HG03432 (cell line): ENCODE results near the gene PIK3R3.

ENCODE experiments used
- ATAC-seq: cut with Tn5 transposase; IDR thresholded peaks from one replicate; pipeline ENCODE4 v1.9.1; 2021; ENCODE audit warnings: mild to moderate bottlenecking, moderate library complexity; ENCODE audit not compliant: unreplicated experiment

Gene PIK3R3

DNA sequence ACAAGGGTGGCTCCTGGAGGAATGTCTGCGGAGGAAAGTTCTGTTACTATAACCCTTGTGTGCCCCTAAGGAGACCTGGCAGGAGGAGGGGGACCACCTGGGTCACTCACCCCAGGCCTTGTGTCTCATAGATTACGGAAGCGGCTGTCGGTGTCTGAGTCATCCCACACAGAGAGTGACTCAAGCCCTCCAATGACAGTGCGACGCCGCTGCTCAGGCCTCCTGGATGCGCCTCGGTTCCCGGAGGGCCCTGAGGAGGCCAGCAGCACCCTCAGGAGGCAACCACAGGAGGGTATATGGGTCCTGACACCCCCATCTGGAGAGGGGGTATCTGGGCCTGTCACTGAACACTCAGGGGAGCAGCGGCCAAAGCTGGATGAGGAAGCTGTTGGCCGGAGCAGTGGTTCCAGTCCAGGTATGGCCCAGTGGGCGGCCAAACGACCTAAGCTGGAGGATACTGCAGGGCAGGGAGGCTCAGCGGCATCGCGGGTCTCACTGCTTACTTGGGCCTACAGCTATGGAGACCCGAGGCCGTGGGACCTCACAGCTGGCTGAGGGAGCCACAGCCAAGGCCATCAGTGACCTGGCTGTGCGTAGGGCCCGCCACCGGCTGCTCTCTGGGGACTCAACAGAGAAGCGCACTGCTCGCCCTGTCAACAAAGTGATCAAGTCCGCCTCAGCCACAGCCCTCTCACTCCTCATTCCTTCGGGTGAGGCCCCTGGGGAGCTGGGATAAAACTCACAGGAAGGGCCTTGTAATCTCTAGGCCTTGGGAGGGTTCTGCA is 101.4 kb downstream of the PIK3R3 start:
- ATAC-seq = no peak

DNA sequence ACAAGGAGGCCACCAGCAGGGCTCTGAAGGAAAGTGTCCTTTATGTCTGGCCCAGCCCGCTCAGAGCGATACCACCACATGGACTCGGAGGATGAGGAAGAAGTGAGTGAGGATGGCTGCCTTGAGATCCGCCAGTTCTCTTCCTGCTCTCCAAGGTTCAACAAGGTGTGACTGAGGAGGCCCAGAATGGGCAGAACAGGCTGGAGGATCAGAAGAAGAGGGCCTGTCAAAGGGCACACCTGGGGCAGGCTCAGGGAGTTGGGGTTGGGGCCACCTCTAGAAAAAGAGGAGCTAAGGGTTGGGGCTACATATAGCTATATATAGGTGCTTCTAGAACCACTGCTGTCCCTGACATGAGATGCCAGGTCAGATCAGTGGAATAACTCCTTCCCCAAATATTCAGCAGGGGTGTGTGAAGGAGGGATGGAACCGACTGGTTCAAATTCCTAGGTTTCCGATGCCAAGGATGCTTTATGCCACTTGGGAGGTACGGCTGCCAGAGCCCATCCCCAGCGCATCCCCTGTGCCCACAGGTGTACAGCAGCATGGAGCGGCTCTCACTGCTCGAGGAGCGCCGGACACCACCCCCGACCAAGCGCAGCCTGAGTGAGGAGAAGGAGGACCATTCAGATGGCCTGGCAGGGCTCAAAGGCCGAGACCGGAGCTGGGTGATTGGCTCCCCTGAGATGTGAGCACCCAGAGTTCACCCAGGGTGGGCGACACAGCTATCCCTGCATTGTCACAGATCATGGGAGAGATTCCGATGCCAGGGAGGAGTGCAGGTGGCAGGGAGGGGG is 102.2 kb downstream of the PIK3R3 start:
- no peak for ATAC-seq

DNA sequence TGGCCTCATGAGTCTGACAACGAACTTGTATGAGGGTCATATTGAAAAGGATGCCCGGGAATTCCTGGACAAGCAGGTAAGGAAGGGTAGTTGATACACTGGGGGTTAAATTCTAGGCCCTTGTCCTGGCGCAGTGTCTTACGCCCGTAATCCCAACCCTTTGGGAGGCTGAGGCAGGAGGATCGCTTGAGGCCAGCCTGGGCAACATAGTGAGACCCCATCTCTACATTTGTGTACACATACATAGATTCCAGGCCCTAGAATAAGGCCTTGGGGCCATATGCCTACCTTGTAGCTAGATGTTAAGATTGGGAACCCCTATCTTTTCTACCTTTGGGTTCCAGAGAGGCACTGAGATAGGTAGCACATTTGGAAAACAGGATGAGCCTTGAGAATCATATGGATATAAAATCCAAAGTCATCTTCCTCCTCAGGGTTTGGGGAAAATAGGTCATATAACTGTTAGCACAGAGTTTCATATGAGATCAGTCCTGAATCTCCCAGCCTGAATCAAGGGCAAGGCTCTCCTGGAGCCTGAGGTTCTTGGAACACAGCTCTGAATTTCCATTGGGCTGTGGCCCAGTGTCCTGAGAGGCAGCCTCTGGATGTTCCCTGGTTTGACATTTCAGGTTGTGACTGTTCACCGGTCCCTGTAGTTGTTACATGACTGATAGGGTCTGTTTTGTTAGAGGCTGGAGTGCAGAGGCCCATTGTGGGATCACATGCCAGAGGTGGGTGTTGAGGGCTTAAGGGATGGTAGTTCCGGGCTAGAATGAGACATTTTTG is 104.4 kb downstream of the PIK3R3 start:
- ATAC-seq = no peak

DNA sequence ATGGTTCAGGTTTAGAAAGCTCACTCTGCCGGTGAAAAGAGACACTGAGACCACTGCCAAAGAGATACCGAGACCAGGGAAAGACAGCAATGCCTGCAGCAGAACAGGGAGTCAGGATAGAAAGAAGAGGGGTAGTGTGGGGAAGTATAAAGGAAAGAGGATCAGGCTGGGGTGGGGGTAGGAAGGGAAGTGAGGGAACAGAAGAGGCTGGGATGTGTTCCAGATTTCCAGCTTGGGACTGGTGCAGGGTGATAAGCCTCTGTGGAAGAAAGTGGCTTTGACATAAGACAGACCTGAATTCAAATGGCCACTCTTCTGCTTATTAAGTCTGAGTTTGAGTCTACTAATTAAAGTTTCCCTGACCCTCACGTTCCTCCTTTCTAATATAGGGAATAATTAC is 105.9 kb downstream of the PIK3R3 start:
- ATAC-seq = no peak

DNA sequence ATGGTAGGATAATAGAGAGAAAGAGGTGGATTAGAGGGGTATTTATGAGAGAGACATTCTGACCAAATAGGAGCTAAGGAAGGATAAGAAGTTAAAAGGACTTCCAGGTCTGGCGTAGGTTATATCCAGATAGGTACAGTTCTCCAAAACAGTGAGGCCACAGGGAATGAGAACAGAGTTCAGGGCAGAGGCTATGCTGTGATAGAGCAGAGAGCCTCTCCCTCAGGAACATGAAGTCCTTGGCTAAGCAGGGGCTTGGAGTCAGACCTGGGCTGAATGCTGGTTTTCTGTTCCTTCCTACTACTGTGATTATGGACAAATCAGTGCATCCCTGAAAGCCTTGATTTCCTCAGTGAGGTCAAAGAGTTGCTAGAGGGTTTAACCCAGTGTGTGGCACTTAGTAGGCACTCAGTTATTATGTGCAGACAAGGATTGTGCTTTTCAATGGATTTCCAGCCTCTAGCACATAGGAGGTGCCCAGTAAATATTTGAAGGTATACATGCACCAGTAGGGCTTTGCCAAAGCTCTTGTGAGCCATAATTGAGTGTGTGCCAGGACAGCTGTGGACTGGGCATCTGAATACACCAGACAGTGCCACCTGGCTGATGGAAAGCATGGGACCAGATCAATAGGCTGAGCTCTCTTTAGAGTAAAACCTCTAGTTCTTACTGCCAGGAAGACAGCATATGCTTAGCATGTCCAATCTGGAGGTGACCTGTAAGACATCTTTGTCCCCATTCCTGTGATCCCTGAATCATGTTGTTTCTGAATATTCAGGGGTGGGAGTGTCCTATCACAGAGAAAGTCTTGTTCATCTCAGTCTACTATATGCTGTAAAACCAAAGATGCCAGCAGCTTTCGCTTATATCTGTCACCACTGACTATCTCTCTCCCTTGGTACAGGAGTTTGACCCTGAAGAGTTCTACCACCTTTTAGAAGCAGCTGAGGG is 111.1 kb downstream of the PIK3R3 start:
- no peak for ATAC-seq

DNA sequence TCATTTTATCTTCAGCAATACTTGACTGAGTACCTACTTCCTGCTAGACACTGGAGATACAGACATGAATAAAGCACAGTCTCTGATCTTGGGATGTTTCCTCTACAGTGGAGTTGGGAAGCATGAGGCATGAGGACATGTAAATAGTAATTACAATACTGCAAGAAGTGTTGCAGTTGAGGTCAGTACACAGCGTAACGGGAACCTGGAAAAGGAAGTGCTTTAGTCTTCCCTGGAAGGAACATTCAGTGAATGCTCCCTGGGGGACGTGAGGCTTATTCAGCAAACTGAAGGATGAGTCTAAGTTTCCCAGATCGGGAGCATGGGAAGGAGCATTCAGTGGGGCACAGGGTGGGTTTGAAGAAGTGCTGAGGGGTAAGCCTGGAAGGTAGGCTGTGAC is 112.4 kb downstream of the PIK3R3 start:
- no peak for ATAC-seq

DNA sequence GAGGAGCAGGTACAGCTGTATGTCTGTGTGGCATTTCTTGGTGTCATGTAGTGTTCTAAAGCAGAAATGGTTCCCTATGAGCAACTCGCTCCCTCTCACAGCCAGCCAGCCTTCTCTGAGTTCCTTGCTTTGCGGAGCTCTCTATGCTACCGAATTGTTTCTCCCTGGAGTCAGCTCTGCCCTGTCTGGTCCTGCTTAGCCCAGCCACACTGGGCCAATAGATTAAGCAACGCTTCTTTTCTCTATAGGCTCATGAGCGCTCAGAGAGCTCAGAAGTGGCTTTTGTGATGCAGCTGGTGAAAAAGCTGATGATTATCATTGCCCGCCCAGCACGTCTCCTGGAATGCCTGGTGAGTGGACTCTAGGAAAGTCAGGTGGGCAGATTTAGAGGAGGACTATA is 113.1 kb downstream of the PIK3R3 start:
- no peak for ATAC-seq

DNA sequence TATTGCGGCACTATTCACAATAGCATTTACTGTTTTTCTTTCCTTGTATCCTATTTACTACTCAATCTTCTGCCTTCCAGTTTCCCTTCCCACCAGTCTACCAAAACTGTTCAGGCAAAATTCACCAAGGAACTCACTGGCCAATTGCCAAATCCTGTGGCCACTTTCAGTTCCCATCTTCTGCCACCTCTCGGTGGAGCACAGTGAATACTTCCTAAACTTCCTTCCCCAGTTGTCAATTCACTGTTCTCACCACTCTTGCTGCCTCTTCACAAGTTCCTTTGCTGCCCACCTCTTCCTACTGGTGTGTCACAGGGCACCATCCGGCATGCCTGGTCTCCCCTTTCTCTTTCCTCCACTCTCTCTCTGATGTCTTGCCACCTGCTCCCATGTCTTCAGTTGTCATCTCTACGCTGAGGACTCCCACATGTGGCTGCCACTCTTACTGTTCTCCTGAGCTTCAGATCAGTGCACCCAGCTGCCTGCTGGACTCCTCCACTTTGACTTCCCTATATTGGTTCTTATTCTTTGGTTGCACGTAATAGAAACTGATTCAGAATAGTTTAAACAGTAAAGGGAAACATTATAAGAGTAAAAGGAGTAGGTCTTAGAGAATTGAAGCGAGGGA is 114.4 kb downstream of the PIK3R3 start:
- ATAC-seq = no peak

DNA sequence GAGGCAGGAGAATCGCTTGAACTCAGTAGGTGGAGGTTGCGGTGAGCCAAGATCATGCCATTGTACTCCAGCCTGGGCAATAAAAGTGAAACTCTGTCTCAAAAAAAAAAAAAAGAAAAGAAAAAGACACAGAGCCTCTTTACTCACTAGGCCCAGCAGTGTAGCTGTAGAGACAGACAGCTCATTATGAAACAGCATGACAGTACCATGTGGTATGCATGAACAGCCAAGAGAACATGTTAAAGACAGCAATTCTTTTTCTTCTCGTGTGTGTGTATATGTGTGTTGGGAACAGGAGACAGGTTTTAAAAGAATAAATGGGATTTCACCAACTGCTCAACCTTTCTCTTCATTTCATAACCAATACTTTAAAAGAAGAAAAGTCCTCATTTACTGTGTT is 118.8 kb downstream of the PIK3R3 start:
- ATAC-seq = no peak

DNA sequence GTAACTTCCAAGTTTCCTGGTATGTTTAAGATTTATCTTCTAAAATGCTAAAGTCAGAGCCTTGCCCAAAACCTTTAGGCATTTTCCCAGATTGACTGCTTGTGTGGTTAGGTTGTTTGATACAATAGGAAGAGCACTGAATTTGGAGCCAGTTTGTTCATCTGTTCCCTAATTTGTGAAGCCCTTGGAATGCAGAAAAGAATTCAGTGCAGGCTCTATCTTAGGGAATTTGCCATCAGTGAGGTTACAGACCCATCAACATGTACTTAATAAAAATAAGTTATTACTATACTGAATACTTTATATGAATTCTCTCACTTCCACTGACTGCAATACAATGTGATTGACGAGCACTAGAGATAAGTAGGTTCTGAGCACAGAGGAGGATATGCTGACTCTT is 120.2 kb downstream of the PIK3R3 start:
- ATAC-seq = no peak

DNA sequence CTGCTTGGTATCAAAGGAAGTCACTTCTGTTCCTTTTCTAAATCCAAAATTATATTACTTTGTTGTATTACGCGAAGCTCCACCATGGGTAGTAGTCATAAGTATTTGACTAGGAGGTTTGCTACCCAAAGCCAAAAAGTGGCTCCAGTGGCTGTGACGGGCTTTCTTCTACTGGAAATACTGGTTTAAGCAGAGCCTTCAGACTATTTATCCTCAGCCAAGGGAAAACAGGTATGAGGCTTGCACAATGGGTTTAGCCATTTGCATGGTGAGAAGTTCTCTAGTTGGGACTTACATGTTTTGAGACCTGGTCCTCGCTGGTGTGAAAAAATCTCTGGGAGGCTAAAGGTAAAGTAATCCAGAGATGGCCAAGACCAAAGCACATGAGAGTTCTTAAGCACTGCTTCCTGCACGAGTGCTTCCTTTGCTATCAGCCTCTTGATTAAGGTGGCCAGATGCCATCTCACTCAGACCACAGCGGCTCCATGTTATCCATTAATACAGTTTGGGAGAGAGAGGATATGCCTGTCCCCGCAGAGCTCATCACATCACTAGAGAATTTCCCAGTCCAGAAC is 121.2 kb downstream of the PIK3R3 start:
- ATAC-seq = no peak

DNA sequence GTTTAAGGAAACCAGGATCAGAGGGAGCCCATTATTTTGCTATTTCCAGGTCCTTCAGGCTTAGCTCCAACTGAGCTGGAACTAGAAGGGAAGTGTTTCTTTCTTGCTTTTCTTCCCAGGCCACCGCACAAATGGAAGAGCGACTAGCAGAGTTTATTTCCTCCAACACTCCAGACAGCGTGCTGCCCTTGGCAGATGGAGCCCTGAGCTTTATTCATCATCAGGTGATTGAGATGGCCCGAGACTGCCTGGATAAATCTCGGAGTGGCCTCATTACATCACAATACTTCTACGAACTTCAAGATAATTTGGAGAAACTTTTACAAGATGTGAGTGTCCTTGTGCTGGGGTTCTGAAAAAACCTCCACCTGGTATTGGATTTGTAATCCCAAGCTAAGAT is 121.8 kb downstream of the PIK3R3 start:
- no peak for ATAC-seq

DNA sequence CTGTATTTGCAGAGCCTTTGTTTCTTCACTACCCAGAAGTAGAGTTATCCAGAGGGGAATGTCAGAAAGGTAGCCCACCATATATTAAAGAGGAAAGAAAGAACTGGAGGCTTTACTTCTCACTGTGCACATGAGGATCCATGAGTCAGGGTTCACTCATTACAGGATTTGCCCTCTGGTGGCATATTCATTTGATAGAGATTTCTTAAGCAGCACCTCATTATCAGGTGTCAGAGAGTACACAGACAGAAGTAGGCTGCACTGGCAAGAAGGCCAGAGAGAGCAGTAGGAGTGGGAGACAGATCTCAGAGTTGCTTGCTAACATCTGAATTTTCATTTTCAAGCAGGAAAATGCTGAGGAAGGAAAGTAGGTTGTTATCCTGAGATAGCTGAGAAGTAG is 123.8 kb downstream of the PIK3R3 start:
- ATAC-seq = no peak

DNA sequence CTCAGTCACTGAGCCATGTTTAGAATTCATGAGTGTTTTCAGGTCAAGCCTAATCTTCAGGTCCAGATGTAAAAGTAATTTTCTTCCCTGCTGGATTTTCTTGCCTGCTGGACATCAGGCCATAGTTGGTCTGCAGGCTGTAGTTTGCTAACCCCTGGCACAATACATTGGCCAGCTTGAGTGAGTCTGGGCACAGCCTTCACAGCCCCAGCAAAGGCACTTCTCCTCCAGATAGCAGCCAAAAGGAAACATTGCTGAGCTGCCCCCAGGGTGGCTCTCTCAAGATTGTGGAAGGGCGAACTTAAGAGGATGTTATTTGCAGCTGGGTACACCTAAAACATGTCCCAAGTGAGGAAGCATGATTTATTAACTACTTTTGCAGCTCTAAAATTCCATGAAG is 126.8 kb downstream of the PIK3R3 start:
- ATAC-seq = no peak

DNA sequence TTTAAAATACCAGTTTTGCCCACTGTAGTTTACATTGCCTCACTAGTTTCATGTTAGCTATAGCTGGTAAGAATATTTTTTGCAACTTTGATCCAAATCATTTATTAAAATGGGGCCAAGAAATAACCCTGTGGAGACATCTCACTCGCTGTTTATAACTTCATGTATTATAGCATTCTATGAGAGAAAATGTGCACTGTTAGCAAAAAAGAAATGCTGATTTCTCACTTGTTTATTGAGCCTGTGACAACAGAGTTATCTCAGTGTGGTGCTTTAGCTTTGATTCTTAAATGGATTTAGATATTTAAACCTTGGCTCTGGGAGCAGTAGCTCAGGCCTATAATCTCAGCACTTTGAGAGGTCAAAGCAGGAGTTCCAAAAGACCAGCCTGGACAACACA is 127.9 kb downstream of the PIK3R3 start:
- ATAC-seq = no peak

DNA sequence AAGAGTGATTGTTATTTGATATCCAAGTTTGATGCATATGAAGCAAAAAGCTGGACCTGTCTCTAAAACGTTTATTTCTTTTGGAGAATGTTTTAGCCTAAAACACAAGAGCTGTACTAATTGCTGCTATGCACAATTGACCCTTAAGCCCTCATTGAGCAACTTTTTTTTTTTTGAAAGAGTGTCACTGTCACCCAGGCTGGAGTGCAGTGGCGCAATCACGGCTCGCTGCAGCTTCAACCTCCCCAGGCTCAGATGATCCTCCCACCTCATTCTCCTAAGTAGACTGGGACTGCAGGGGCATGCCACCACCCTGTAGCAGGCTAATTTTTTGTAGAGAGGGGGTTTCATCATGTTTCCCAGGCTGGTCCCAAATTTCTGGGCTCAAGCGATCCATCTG is 129.1 kb downstream of the PIK3R3 start:
- no peak for ATAC-seq

DNA sequence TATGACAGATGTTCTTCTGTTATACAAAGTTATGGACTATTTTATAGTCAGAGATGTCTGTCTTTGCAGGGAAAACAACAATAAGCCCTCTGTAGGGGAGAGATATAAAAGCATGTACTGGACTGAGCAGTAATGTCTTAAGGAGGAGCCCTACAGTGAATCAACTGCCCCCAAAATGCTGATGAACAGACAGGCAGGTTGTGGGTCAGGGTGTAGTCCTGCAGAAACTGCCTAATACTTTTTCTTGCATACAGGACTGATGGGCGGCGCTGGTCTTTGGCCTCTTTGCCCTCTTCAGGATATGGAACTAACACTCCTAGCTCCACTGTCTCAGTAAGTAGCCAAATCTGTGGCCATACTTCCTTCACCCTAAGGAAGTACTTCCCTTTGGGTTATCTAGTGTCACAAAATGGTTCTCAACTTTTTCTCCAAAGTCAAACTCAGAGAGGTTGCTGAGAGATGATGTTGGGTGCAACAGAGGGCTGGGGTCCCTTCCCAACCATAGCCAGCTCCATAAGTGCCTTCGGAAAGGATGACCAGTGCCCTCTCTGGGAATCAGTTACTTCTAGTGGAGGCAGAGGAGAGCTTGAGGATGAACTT is 129.8 kb downstream of the PIK3R3 start:
- no peak for ATAC-seq

DNA sequence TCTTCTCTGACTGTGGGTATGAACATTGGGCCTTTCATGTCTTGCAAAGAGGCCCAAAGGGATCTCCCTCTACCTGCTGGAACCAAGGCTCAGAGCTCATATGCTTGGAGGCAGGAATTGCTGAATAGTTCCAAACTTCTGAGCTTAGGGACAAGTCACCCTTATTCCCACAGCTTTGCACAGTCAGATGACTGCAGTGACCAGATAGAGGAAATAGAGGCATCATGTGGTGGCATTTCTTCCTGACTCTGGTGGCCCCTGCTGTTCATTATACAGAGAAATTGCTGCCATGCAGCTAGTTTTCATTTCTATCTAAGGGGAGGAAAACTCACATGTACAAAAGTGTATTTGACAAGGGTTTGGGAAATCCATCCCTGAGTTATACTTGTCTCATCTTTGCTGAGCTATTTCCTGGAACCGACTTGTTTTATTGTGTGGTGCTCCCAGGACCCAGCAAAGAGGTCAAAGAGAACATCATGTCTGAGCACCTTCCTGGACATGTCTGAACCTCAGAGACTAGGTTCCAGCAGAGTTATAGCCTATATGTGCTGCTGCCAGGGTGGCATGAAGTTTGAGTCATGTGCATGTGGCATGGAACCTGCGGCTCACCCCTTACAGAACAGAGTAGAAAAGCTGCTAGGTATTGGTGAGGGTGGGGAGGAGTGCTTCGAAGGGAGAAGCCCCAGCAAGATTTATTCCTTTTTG is 131.2 kb downstream of the PIK3R3 start:
- ATAC-seq = no peak

DNA sequence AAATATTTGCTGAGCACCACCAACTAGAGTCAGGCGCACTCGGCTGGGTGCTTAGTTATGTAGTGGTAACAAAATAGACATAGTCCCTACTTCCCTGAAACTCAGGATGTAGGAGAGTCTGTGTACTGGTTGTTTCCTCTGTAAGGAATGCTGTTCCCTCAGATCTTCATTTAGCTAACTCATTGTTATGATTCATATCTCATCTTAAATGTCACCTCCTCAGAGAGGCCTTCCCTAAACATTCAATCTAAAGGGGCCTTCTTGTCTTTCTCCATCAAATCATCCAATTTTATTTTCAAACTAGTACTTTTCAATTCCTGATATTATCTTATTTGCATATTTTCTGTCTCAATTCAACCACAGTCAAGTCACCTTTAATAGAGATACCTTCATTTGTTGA is 132.9 kb downstream of the PIK3R3 start:
- no peak for ATAC-seq
